PC-9 (cell line): ENCODE measurements around the gene RPAP2. TPM values are rescaled to one million over a fixed set of nuclear protein-coding genes. Genes with fewer than 3 reads are reported as not detected.

Experiments
- BruUV-seq: library from RNA; stranded (reverse); fragments of 400-500 nt; replicated peaks from 2 replicates; lab custom pipeline; 2021; lab: Mats Ljungman, UMichigan
- CTCF ChIA-PET: fragments of 300-600 bp; sonication (Branson Sonifier 250); formaldehyde crosslinking; loops from one replicate; lab custom pipeline; 2022; ENCODE audit warnings: antibody characterized with exemption; lab: Charles Lee
- POLR2A ChIA-PET: fragments of 300-600 bp; sonication (Branson Sonifier 250); formaldehyde crosslinking; loops from one replicate; lab custom pipeline; 2022; ENCODE audit warnings: antibody characterized with exemption; ENCODE audit not compliant: unreplicated experiment; lab: Charles Lee
- DNase-seq, 2 experiments: peaks; one replicate each; pipeline versions ENCODE4 v3.0.0 to v3.0.0-alpha.2; 2015 to 2022; ENCODE audit warnings: mixed read lengths in 1 of 2
- H2AFZ ChIP-seq: fragments of 200-600 bp; sonication (generic); 2 replicates; pipeline ENCODE4 v1.8.1; 2017; ENCODE audit warnings: antibody characterized with exemption
- H3F3A ChIP-seq: fragments of 200-600 bp; sonication (generic); 2 replicates; pipeline ENCODE4 v1.8.1; 2017; ENCODE audit warnings: antibody characterized with exemption, mild to moderate bottlenecking, low read depth; ENCODE audit not compliant: insufficient read depth
- H3K27ac ChIP-seq: fragments of 200-600 bp; sonication (generic); 2 replicates; pipeline ENCODE4 v1.6.1; 2016; ENCODE audit warnings: mixed run types
- H3K27me3 ChIP-seq: fragments of 200-600 bp; sonication (generic); 2 replicates; pipeline ENCODE4 v1.6.1; 2016; ENCODE audit warnings: low read depth, mixed run types; ENCODE audit not compliant: insufficient read depth
- H3K36me3 ChIP-seq: fragments of 200-600 bp; sonication (generic); 2 replicates; pipeline ENCODE4 v1.6.1; 2016; ENCODE audit warnings: low read depth, mixed run types
- H3K4me1 ChIP-seq: fragments of 200-600 bp; sonication (generic); replicated peaks from 2 replicates; pipeline ENCODE4 v1.6.1; 2016; ENCODE audit warnings: mixed run types; ENCODE audit not compliant: insufficient read depth
- H3K4me2 ChIP-seq: fragments of 200-600 bp; sonication (generic); 2 replicates; pipeline ENCODE4 v1.6.1; 2017; ENCODE audit warnings: mixed run types
- H3K4me3 ChIP-seq: fragments of 200-600 bp; sonication (generic); 2 replicates; pipeline ENCODE4 v1.6.1; 2016; ENCODE audit warnings: mixed run types
- H3K79me2 ChIP-seq: fragments of 200-600 bp; sonication (generic); 2 replicates; pipeline ENCODE4 v1.6.1; 2017; ENCODE audit warnings: low read depth, mixed run types
- H3K9me2 ChIP-seq: fragments of 200-600 bp; sonication (generic); 2 replicates; pipeline ENCODE4 v1.8.1; 2017; ENCODE audit warnings: mild to moderate bottlenecking; ENCODE audit not compliant: insufficient read depth
- H3K9me3 ChIP-seq: fragments of 200-600 bp; sonication (generic); 2 replicates; pipeline ENCODE4 v1.8.1; 2016; ENCODE audit warnings: low read depth; ENCODE audit not compliant: insufficient read depth
- H4K20me1 ChIP-seq: fragments of 200-600 bp; sonication (generic); 2 replicates; pipeline ENCODE4 v1.8.1; 2017; ENCODE audit not compliant: insufficient read depth
- CTCF ChIP-seq: fragments of 200-600 bp; sonication (generic); conservative IDR thresholded peaks from 2 replicates; pipeline ENCODE4 v1.6.1; 2017; ENCODE audit warnings: mixed run types, antibody characterized with exemption, mild to moderate bottlenecking, moderate library complexity
- EZH2 ChIP-seq: fragments of 200-600 bp; sonication (generic); IDR thresholded peaks from 2 replicates; pipeline ENCODE4 v1.8.0; 2017; ENCODE audit warnings: antibody characterized with exemption, low read depth
- intact Hi-C: fragments of 100-400 bp; cut with micrococcal nuclease; formaldehyde crosslinking; loops from one replicate; pipeline ENCODE4 v1.10.0; 2022; ENCODE audit not compliant: unreplicated experiment
- total RNA-seq: library from RNA; stranded (reverse); gene quantifications from 2 replicates; pipeline ENCODE4 v1.2.3, GENCODE V29; 2021

Gene RPAP2
- total RNA-seq, 1 experiment from 2014 or later: 20.3 TPM

- H3K4me1 ChIP-seq: peaks cover 20% of the 10 kb centered on the region
- DNase-seq: peak; percentile 16 to 76
- no peak overlapping the region for H3K4me2 ChIP-seq
- intact Hi-C loops: no loop called here
- H3K9me2 ChIP-seq: no peaks in the 10 kb centered on the region; the same call in 1 of the 2 replicates
- no peak for TF ChIP-seq EZH2
- H2AFZ ChIP-seq: no peak overlapping the region
- ChIA-PET CTCF (no interaction called here), POLR2A (no interaction called here)
- no peak overlapping the region for H3K4me3 ChIP-seq
- no peaks in the 10 kb centered on the region for H4K20me1 ChIP-seq
- no peaks in the 10 kb centered on the region for H3K27me3 ChIP-seq
- H3K9me3 ChIP-seq: peaks cover 13% of the 10 kb centered on the region
- H3K79me2 ChIP-seq: no peaks in the 10 kb centered on the region
- peaks cover 10% of the 10 kb centered on the region; the same call in 1 of the 2 replicates for H3F3A ChIP-seq
- BruUV-seq: no TSS peak
- H3K27ac ChIP-seq: peak overlapping the region; percentile 58
- H3K36me3 ChIP-seq: peaks cover 54% of the 10 kb centered on the region
Observed at GRCh38 chr1:92326681-92327080, 27.8 kb downstream of the RPAP2 start.

- H3K9me3 ChIP-seq: peaks cover 13% of the 10 kb centered on the region
- no peaks in the 10 kb centered on the region; the same call in 1 of the 2 replicates for H3K9me2 ChIP-seq
- H3K36me3 ChIP-seq: peaks cover 54% of the 10 kb centered on the region
- H3F3A ChIP-seq: peaks cover 10% of the 10 kb centered on the region; the same call in 1 of the 2 replicates
- intact Hi-C loops: no loop called here
- POLR2A ChIA-PET: no interaction called here
- no peak overlapping the region for H3K4me2 ChIP-seq
- no peak overlapping the region for H2AFZ ChIP-seq
- H3K27ac ChIP-seq: no peak overlapping the region
- H3K27me3 ChIP-seq: no peaks in the 10 kb centered on the region
- no peak overlapping the region for H3K4me3 ChIP-seq
- CTCF ChIA-PET: no interaction called here
- H4K20me1 ChIP-seq: no peaks in the 10 kb centered on the region
- BruUV-seq: no TSS peak
- H3K79me2 ChIP-seq: no peaks in the 10 kb centered on the region
- TF ChIP-seq EZH2 (no peak), CTCF (no peak)
- no peak for DNase-seq
- H3K4me1 ChIP-seq: peaks cover 20% of the 10 kb centered on the region
Observed at GRCh38 chr1:92327794-92328193, 28.9 kb downstream of the RPAP2 start.

GRCh38 chr1:92329347-92330129 lies 30.7 kb downstream of the RPAP2 start:
- DNase-seq: peak; percentile 41 to 78
- POLR2A ChIA-PET: no interaction called here
- no peaks in the 10 kb centered on the region; the same call in 1 of the 2 replicates for H3K9me2 ChIP-seq
- peaks cover 20% of the 10 kb centered on the region for H3K4me1 ChIP-seq
- CTCF ChIA-PET: no interaction called here
- H3K27ac ChIP-seq: peak overlapping the region; percentile 58
- H2AFZ ChIP-seq: no peak overlapping the region
- TF ChIP-seq EZH2 (no peak), CTCF (no peak)
- H3K4me3 ChIP-seq: no peak overlapping the region
- no TSS peak for BruUV-seq
- H3K27me3 ChIP-seq: no peaks in the 10 kb centered on the region
- H3K4me2 ChIP-seq: no peak overlapping the region
- no peaks in the 10 kb centered on the region for H4K20me1 ChIP-seq
- peaks cover 10% of the 10 kb centered on the region; the same call in 1 of the 2 replicates for H3F3A ChIP-seq
- H3K36me3 ChIP-seq: peaks cover 51% of the 10 kb centered on the region
- H3K9me3 ChIP-seq: peaks cover 13% of the 10 kb centered on the region
- no peaks in the 10 kb centered on the region for H3K79me2 ChIP-seq
- intact Hi-C loops: no loop called here
